Natural killer cell (primary cell): Measurements from ENCODE around the gene TDP1. TPM values are rescaled to one million over a fixed set of nuclear protein-coding genes. Genes with fewer than 3 reads are reported as not detected.

Experiments
- ATAC-seq, 3 donors: fragments of 150-1000 bp in 2 of 3; fragments of 200-7000 bp in 1 of 3; cut with Tn5 transposase; 1 replicate in 1 of 3; 2 replicates in 2 of 3; pipeline ENCODE4 v1.10.0; 2021; ENCODE audit warnings: mild to moderate bottlenecking in 2 of 3, moderate library complexity in 2 of 3
- DNase-seq, 2 donors: peaks; one replicate each; pipeline versions ENCODE4 v3.0.0 to v3.0.0-alpha.2; 2013 to 2021; ENCODE audit warnings: mixed read lengths in 1 of 2
- H3K27ac ChIP-seq: one replicate; pipeline ENCODE4 v1.5.1; 2013; ENCODE audit warnings: mild to moderate bottlenecking, low read length
- H3K27me3 ChIP-seq: one replicate; pipeline ENCODE4 v1.6.1; 2013; ENCODE audit warnings: low read length; ENCODE audit not compliant: control insufficient read depth, insufficient read depth
- H3K36me3 ChIP-seq: one replicate; pipeline ENCODE4 v1.6.1; 2013; ENCODE audit warnings: low read length; ENCODE audit not compliant: control insufficient read depth, insufficient read depth
- H3K4me1 ChIP-seq: one replicate; pipeline ENCODE4 v1.6.1; 2013; ENCODE audit warnings: low read length; ENCODE audit not compliant: control insufficient read depth, insufficient read depth
- H3K4me3 ChIP-seq: one replicate; pipeline ENCODE4 v1.5.1; 2013; ENCODE audit warnings: low read length
- H3K9me3 ChIP-seq: one replicate; pipeline ENCODE4 v1.6.1; 2013; ENCODE audit warnings: low read length; ENCODE audit not compliant: control insufficient read depth, insufficient read depth
- H3K27ac Mint-ChIP-seq, 2 donors: one replicate each; pipeline ENCODE4 v1.8.0; 2022; ENCODE audit warnings: mild to moderate bottlenecking in 2 of 2, mixed read lengths in 2 of 2, moderate library complexity in 1 of 2
- H3K27me3 Mint-ChIP-seq, 2 donors: one replicate each; pipeline ENCODE4 v1.8.0; 2022; ENCODE audit warnings: low read depth in 2 of 2, mixed read lengths in 2 of 2
- H3K36me3 Mint-ChIP-seq: one replicate; pipeline ENCODE4 v1.8.0; 2022; ENCODE audit warnings: mixed read lengths
- H3K4me1 Mint-ChIP-seq, 2 donors: one replicate each; pipeline ENCODE4 v1.8.0; 2022; ENCODE audit warnings: mixed read lengths in 2 of 2
- H3K4me3 Mint-ChIP-seq: one replicate; pipeline ENCODE4 v1.8.0; 2022; ENCODE audit warnings: mild to moderate bottlenecking, moderate library complexity, mixed read lengths
- H3K9me3 Mint-ChIP-seq, 2 donors: one replicate each; pipeline ENCODE4 v1.8.0; 2022; ENCODE audit warnings: mixed read lengths in 2 of 2
- CTCF ChIP-seq: fragments of 200-600 bp; IDR thresholded peaks from one replicate; pipeline ENCODE4 v1.8.0; 2022; ENCODE audit warnings: antibody characterized with exemption
- WGBS: methylation state at CpG from one replicate; pipeline ENCODE4 v1.1.7; 2013; ENCODE audit warnings: missing lambda C conversion rate; ENCODE audit not compliant: insufficient coverage; 5-methylcytosine and 5-hydroxymethylcytosine counted together
- intact Hi-C: fragments of 100-400 bp; cut with micrococcal nuclease; formaldehyde crosslinking; loops from one replicate; pipeline ENCODE4 v1.14.2; 2022
- total RNA-seq, 4 donors: library from RNA; stranded (reverse); fragments of 120-200 nt in 1 of 4; gene quantifications; one replicate each; pipeline versions ENCODE4 v1.2.3 to v1.2.4, GENCODE V29; 2013 to 2022

The TDP1 gene
- total RNA-seq, 3 donors from 2014 or later (not counting 1 experiment from before 2014, with no cell fraction given) = 41.8 to 59.6 (median 54.3) TPM

- 50% methylated on average over 4 of the region's 7 CpGs for WGBS
- Histone ChIP-seq H3K4me3 (no peak overlapping the region), H3K9me3 (no peaks in the 10 kb centered on the region), H3K27ac (no peak overlapping the region), H3K27me3 (peaks cover 34% of the 10 kb centered on the region), H3K4me1 (peaks cover 23% of the 10 kb centered on the region), H3K36me3 (no peaks in the 10 kb centered on the region)
- Mint-ChIP-seq H3K9me3 (no peaks in the 10 kb centered on the region), H3K4me3 (peak overlapping the region; percentile 77), H3K27me3 (peaks cover 56 to 70% of the 10 kb centered on the region in 2 donors), H3K4me1 (peaks cover 16 to 27% of the 10 kb centered on the region in 2 donors), H3K36me3 (peaks cover 9% of the 10 kb centered on the region), H3K27ac (no peak overlapping the region)
- DNase-seq (no peak), ATAC-seq (no peak)
- intact Hi-C loops = no loop called here
- no peak for TF ChIP-seq CTCF
Measured at GRCh38 chr14:90058876-90059458, 103.2 kb downstream of the TDP1 start.

- peaks cover 23% of the 10 kb centered on the region for H3K4me1 ChIP-seq
- no peaks in the 10 kb centered on the region for H3K36me3 ChIP-seq
- H3K27me3 ChIP-seq = peaks cover 38% of the 10 kb centered on the region
- no peak overlapping the region for H3K27ac ChIP-seq
- H3K36me3 Mint-ChIP-seq = peaks cover 9% of the 10 kb centered on the region
- under 1% methylated on average over 80 of the region's 80 CpGs for WGBS
- intact Hi-C loops = no loop called here
- DNase-seq = peak in 1 of 2 donors; percentile 50
- H3K4me1 Mint-ChIP-seq = peaks cover 16 to 27% of the 10 kb centered on the region in 2 donors
- H3K9me3 Mint-ChIP-seq = no peaks in the 10 kb centered on the region
- peak overlapping the region; percentile 5 for H3K4me3 ChIP-seq
- ATAC-seq = peak in 2 of 3 donors; percentile 58 to 76
- H3K27ac Mint-ChIP-seq = no peak overlapping the region
- TF ChIP-seq CTCF = no peak
- H3K9me3 ChIP-seq = no peaks in the 10 kb centered on the region
- peak overlapping the region; percentile 77 for H3K4me3 Mint-ChIP-seq
- peaks cover 59 to 70% of the 10 kb centered on the region in 2 donors for H3K27me3 Mint-ChIP-seq
Measured at GRCh38 chr14:90060312-90060964, 104.7 kb downstream of the TDP1 start.

- H3K27me3 ChIP-seq = peaks cover 38% of the 10 kb centered on the region
- H3K4me3 ChIP-seq = peak overlapping the region; percentile 5
- 2% methylated on average over 60 of the region's 60 CpGs for WGBS
- ATAC-seq (no peak), DNase-seq (no peak)
- no peaks in the 10 kb centered on the region for H3K36me3 ChIP-seq
- H3K9me3 Mint-ChIP-seq = no peaks in the 10 kb centered on the region
- H3K4me1 ChIP-seq = peaks cover 23% of the 10 kb centered on the region
- intact Hi-C loops = no loop called here
- peaks cover 9% of the 10 kb centered on the region for H3K36me3 Mint-ChIP-seq
- no peak overlapping the region for H3K27ac ChIP-seq
- H3K27ac Mint-ChIP-seq = no peak overlapping the region
- H3K4me3 Mint-ChIP-seq = peak overlapping the region; percentile 73
- no peak for TF ChIP-seq CTCF
- peaks cover 16 to 27% of the 10 kb centered on the region in 2 donors for H3K4me1 Mint-ChIP-seq
- H3K27me3 Mint-ChIP-seq = peaks cover 54 to 65% of the 10 kb centered on the region in 2 donors
- H3K9me3 ChIP-seq = no peaks in the 10 kb centered on the region
Measured at GRCh38 chr14:90060965-90061684, 105.4 kb downstream of the TDP1 start.
